NK-92 treated with Interleukin-12 subunit alpha and Interleukin-12 subunit beta, amount 100 ng/mL, for 24 hours (cell line): ENCODE results near the gene EFNB2.

ENCODE experiments used
- DNase-seq: peaks from one replicate; lab custom pipeline; 2025; lab: John Stamatoyannopoulos, UW

EFNB2 gene

GRCh38 chr13:106484084-106484483, 51.4 kb downstream of the EFNB2 start:
- no peak for DNase-seq

GRCh38 chr13:106481919-106482318, 53.5 kb downstream of the EFNB2 start:
- no peak for DNase-seq

- DNase-seq, result no peak
These were observed 55.0 kb downstream of the EFNB2 start for GRCh38 chr13:106480351-106480910.

- DNase-seq, result no peak
These were observed 55.5 kb downstream of the EFNB2 start for GRCh38 chr13:106479929-106480328.

GRCh38 chr13:106478116-106478515, 57.3 kb downstream of the EFNB2 start:
- no peak for DNase-seq

- DNase-seq, result no peak
These were observed 58.2 kb downstream of the EFNB2 start for GRCh38 chr13:106477303-106477702.

- no peak for DNase-seq
These were observed 59.6 kb downstream of the EFNB2 start for GRCh38 chr13:106475852-106476251.

GRCh38 chr13:106474912-106475311, 60.5 kb downstream of the EFNB2 start:
- no peak for DNase-seq

GRCh38 chr13:106473154-106473553, 62.3 kb downstream of the EFNB2 start:
- DNase-seq, result no peak

- no peak for DNase-seq
These were observed 62.8 kb downstream of the EFNB2 start for GRCh38 chr13:106472621-106473020.

- peak; percentile 4 for DNase-seq
These were observed 63.4 kb downstream of the EFNB2 start for GRCh38 chr13:106471957-106472543.

GRCh38 chr13:106470576-106470975, 64.9 kb downstream of the EFNB2 start:
- DNase-seq, result no peak

GRCh38 chr13:106468744-106469590, 66.5 kb downstream of the EFNB2 start:
- DNase-seq, result no peak

- no peak for DNase-seq
These were observed 67.3 kb downstream of the EFNB2 start for GRCh38 chr13:106468207-106468606.

- no peak for DNase-seq
These were observed 67.9 kb downstream of the EFNB2 start for GRCh38 chr13:106467427-106468122.

- no peak for DNase-seq
These were observed 68.6 kb downstream of the EFNB2 start for GRCh38 chr13:106466691-106467426.

- DNase-seq, result peak; percentile 27
These were observed 71.4 kb downstream of the EFNB2 start for GRCh38 chr13:106464076-106464475.

- no peak for DNase-seq
These were observed 72.8 kb downstream of the EFNB2 start for GRCh38 chr13:106462710-106463109.

- no peak for DNase-seq
These were observed 79.7 kb downstream of the EFNB2 start for GRCh38 chr13:106455777-106456176.

GRCh38 chr13:106455190-106455589, 80.3 kb downstream of the EFNB2 start:
- DNase-seq, result no peak

- DNase-seq, result no peak
These were observed 82.4 kb downstream of the EFNB2 start for GRCh38 chr13:106453101-106453500.

- no peak for DNase-seq
These were observed 84.5 kb downstream of the EFNB2 start for GRCh38 chr13:106450991-106451390.
